OCI-LY7 (cell line): Measurements from ENCODE around the gene TPCN1.

Source experiments
- CTCF ChIP-seq: fragments of 200-600 bp; sonication (generic); conservative IDR thresholded peaks from 2 replicates; pipeline ENCODE4 v1.5.1; 2014; ENCODE audit warnings: mild to moderate bottlenecking, antibody characterized with exemption, low read length, moderate library complexity, mixed read lengths
- EZH2phosphoT487 ChIP-seq: fragments of 200-600 bp; sonication (generic); IDR thresholded peaks from 2 replicates; pipeline ENCODE4 v1.6.1; 2018; ENCODE audit warnings: low read depth, borderline replicate concordance, mild to moderate bottlenecking, mixed run types, antibody characterized with exemption, low read length, moderate library complexity, mixed read lengths

GRCh38 chr12:113241191-113242025 is 20.1 kb downstream of the TPCN1 start:
- no peak for TF ChIP-seq CTCF
- TF ChIP-seq EZH2phosphoT487, result no peak
